HG02970 (cell line): Measurements from ENCODE around the gene CIB4.

ENCODE experiments used
- ATAC-seq: cut with Tn5 transposase; IDR thresholded peaks from one replicate; pipeline ENCODE4 v1.9.1; 2021; ENCODE audit warnings: mild to moderate bottlenecking, moderate library complexity, moderate number of reproducible peaks; ENCODE audit not compliant: unreplicated experiment, low FRiP score

CIB4 gene

GRCh38 chr2:26536371-26537068, 104.6 kb downstream of the CIB4 start:
- no peak for ATAC-seq

GRCh38 chr2:26535663-26536275, 105.4 kb downstream of the CIB4 start:
- no peak for ATAC-seq

- ATAC-seq = no peak
These were observed 106.1 kb downstream of the CIB4 start for GRCh38 chr2:26534865-26535662.

GRCh38 chr2:26534098-26534864, 106.9 kb downstream of the CIB4 start:
- ATAC-seq = no peak

GRCh38 chr2:26533661-26534060, 107.5 kb downstream of the CIB4 start:
- no peak for ATAC-seq

- no peak for ATAC-seq
These were observed 108.6 kb downstream of the CIB4 start for GRCh38 chr2:26532301-26533250.
